GDM1 (cell line): ENCODE data around the gene MYL7.

Experiments
- DNase-seq: peaks from one replicate; lab custom pipeline; 2025; lab: John Stamatoyannopoulos, UW

Gene MYL7

DNA sequence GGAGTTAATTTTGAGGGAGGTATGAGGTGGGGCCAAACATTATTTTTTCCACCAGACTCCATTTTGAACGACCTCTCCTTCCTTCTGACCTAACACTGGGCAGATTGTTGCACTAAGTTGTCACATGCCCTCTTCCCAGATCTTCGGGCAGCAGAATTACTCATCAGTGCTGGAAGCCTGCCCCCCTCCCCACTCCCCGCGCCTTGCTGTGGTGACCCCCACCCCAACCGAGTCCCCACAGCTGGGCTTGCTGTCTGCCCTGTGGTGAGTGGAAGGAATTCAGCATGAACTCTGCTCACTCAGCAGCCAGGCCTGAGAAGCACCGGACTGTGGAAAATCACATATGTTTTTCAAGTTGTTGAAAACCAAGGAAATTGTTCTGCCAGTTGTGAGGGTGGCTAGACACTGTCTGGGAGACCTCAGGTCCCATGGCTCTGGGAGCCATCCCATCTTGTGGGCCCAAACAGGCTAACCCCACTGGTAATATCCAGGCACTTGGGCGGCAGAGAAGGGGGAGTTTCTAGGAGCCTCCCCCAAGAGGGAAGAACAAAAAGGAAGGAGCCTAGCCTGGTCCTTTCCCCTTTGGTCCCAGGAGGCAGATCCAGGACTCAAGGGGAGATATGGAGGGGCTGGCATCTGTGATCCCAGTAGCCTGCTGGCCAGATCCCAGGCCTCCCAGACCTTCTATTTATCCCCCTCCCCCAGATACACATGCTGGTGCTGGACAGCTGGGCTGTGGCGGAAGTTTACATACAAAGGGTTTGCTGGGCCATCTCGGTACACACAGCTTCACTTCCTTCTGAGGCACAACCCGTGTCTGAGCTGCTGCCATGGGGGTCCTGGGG, 40.5 kb downstream of the MYL7 start:
- DNase-seq = no peak

DNA sequence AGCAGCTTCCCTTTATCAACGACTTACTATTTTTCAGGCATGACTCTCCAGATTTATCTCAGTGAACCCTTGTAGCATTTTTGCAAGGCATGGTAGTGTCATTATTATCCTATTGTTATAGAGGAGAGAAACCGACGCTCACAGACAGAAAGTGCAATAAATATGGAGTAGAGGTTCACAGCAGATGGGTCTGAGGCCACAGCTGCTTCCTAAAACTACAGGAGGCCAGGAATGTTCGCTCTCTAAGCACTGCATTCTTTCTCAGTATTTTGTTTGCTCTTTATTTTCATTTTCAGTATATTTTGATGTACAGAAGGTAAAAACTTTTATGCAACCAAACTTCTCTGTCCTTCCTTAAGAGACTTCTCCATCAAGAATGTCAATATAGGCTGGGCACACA, 41.5 kb downstream of the MYL7 start:
- no peak for DNase-seq

DNA sequence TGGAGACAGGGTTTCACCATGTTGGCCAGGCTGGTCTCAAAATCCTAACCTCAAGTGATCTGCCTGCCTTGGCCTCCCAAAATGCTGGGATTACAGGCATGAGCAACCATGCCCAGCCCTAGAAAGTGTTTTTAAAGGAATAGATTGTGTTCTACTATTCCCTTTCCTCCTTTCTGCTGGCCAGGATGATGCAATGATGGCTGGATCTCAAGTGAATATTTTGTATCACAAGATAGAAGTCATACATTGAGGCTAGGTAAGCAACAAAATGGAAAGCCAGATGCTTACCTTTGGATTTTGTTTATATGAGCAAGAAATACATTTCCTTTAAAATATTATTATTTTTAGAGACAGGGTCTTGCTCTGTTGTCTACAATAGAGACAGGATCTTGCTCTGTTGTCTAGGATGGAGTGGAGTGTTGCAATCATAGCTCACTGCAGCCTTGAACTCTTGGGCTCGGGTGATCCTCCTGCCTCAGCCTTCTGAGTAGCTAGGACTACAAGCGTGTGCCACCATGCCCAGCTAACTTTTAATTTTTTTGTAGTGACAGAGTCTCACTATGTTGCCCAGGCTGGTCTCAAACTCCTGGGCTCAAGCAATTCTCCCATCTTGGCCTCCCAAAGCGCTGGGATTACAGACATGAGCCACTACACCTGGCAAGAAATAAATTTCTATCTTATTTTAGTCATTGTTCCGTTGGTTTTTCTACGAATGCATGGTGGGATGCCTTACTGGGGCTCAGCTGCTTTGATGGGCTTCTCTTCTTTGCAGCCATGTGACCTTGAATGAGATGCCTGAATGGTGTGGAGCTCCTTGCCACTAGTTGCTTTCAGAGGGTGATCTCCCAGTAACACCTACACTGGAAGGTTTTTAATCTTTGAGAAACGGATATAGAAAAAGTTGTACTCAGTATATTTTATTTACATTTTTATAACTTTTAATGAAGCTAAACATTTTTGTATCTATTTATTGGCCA, 42.8 kb downstream of the MYL7 start:
- DNase-seq = no peak

DNA sequence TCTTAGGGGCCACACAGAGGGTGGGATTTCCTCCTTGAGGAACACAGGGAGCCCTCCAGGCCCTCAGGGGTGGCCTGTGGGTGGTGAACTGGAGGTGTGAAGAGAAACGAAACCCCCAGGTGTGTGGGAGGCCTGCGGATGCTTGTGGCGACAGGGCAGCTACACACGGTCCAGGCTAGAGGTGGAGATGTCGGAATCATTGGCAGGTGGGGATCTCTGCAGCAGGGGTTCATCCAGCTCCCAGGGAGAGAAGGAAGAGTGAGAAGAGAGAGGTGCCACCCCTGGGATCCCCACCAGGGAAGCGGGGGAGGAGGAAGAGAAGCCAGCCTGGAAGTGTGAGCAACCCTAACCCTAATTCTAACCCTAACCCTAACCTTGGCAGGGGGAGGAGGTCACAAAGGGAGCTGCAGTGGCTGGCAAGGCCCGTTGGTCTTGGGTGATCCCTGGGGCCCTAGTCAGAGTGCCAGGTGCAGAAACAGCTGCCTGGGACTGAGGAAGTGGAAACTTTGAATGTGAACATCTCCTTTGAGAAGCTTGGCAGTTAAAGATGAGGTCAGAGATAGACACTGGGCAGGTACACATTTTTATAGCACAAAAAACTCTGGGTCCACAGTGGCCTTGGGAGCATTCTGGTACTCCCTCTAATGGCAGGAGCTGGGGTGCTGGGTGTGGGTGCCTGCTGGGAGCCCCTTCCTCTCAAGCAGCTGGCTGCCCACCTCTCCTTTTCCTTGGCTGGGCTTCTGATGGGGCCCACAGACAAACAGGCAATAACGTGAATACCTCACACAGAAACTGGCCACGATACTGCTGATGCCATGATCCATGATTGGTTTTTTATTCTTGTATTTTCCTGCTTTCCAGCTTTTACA, 43.8 kb downstream of the MYL7 start:
- no peak for DNase-seq

DNA sequence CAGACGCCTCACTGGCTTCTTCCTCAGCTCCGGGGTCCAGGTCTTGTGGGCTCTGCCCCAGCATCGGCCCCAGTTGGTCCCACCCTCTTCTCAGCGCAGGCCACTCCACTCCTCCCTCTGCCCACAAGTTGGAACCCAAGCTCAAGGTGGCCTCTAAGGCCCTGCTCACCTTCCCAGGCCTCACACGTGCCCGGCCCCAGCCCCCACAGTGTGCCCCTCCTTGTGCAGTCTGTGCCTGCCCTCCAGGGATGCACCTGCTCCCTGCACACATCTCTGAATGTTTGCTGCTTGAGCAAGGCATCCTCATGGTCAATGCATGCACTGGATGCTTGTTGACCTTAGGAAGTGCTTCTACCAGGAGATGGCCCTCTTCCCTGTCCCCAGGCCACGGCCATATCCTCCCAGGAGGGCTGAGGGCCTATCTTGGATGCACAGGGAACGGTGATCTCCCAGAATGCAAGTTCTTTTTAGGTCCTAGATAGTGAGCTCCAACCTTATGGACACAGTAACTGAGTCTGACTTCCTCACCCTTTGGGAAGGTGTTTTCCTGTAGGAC, 44.7 kb downstream of the MYL7 start:
- DNase-seq = no peak

DNA sequence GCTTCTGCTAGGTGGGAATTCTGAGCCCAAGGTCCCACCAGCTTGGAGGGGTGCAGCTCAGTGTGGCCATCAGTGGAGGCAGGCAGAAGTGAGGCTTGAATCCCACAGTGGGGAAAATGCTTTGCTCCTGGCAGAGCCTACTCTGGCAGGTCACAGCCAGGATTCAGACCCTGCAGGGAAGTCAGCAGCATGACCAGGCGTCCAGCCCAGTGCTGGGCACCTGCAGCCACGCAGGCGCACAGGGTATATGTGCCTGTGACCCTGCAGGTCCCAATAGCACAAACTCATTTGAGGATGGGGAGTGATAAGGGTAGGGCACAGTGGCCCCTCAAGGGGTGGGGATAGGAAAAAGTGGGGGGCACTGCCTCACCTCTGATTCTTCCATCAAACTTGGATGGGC, 45.4 kb downstream of the MYL7 start:
- no peak for DNase-seq

DNA sequence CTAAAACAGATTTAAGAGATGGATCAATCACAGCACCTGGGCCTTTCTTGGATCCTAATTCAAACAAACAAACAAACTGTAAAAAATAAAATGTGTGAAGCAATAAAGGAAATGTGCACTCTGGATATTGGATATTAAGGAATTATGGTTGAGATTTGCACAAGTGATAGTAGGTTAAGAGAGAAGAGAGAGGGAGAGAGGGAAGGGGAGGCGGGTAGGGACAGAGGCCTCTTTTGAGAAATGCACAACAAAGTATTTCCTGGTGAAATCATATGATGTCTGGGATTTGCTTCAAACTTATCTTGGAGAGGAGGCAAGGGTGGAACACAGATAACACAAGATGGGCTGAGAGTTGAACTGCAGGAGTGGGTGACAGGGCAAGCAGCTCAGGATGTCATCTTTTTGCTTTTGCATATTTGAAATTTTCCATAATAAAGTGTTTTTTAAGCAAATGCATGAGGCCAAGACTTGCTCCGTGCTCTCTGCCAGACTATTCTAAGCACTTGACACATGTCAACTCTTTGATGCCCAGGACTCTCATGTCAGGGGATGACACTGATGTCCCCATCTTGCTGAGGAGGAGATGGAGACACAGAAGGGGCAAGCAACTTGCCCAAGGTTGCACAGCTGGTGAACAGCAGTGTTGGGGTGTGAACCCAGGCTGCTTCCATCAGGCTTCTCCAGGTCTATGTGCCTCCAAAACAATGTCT, 46.1 kb downstream of the MYL7 start:
- DNase-seq = no peak

DNA sequence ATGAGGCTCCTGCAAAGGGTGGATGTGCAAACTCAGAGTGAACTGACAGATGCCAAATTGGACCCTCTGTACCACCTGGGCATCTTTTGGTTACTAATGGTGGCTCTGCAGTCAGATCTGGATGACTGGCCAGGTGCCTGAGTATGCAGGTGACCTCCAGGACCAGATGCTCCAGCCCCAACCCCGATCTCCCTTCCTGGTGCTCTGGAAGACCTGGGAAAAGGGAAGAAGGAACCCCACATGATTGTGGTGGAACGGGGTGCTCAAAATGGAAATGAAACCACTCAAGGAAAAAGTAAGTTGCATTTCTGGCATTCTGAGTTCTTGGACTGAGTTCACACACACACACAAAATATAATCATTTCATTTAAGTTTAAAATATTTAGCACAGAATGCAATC, 46.8 kb downstream of the MYL7 start:
- no peak for DNase-seq

DNA sequence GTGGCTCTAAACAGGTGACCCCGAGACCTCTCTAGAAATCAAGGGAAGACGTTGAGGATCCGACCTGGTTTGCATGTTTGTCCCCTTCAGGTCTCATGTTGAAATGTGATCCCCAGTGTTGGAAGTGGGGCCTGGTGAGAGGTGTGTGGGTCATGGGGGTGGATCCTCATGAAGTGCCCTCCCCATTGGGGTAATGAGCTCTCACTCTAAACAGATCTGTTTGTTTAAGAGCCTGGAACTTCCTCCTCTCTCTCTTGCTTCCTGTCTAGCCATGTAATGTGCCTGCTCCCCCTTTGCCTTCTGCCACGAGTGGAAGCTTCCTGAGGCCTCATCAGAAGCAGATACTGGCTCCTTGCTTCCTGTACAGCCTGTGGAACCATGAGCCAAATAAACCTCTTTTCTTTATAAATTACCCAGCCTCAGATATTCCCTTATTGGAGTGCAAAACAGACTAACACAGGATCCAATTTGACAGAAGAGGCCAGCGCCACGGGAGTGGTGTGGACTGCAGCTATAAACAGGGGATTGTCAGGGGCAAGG, 48.0 kb downstream of the MYL7 start:
- no peak for DNase-seq
